ELF-1 (cell line): ENCODE measurements around the gene FGGY.
"Not testable (repeated sequence)": the region's sequence is repeated elsewhere in the genome, so short reads cannot be mapped to it uniquely, and the experiment has no call there.

Experiments used
- DNase-seq: peaks from one replicate; pipeline ENCODE4 v3.0.0-alpha.2; 2016; ENCODE audit warnings: low read depth, low spot score

FGGY gene

GRCh38 chr1:59701376-59701775 is 404.5 kb downstream of the FGGY start:
- no peak for DNase-seq

GRCh38 chr1:59703226-59703917 is 406.5 kb downstream of the FGGY start:
- no peak for DNase-seq

- DNase-seq: no peak
Measured at GRCh38 chr1:59703918-59704378, 407.1 kb downstream of the FGGY start.

GRCh38 chr1:59704716-59705115 is 407.8 kb downstream of the FGGY start:
- DNase-seq: no peak

GRCh38 chr1:59705466-59706302 is 408.8 kb downstream of the FGGY start:
- no peak for DNase-seq

- DNase-seq: no peak
Measured at GRCh38 chr1:59706303-59706599, 409.4 kb downstream of the FGGY start.

GRCh38 chr1:59707178-59707791 is 410.4 kb downstream of the FGGY start:
- no peak for DNase-seq

- DNase-seq: no peak
Measured at GRCh38 chr1:59709333-59709732, 412.4 kb downstream of the FGGY start.

- DNase-seq: not testable (repeated sequence)
Measured at GRCh38 chr1:59710920-59711319, 414.0 kb downstream of the FGGY start.

- no peak for DNase-seq
Measured at GRCh38 chr1:59714219-59714618, 417.3 kb downstream of the FGGY start.

- no peak for DNase-seq
Measured at GRCh38 chr1:59714966-59715365, 418.1 kb downstream of the FGGY start.

- no peak for DNase-seq
Measured at GRCh38 chr1:59716832-59717231, 419.9 kb downstream of the FGGY start.

GRCh38 chr1:59718064-59718988 is 421.4 kb downstream of the FGGY start:
- DNase-seq: no peak

GRCh38 chr1:59718989-59719360 is 422.1 kb downstream of the FGGY start:
- no peak for DNase-seq

- DNase-seq: no peak
Measured at GRCh38 chr1:59720326-59721115, 423.6 kb downstream of the FGGY start.

GRCh38 chr1:59730302-59730701 is 433.4 kb downstream of the FGGY start:
- no peak for DNase-seq

GRCh38 chr1:59730759-59731478 is 434.0 kb downstream of the FGGY start:
- peak; percentile 40 for DNase-seq

GRCh38 chr1:59731591-59731990 is 434.7 kb downstream of the FGGY start:
- no peak for DNase-seq

GRCh38 chr1:59732214-59732955 is 435.5 kb downstream of the FGGY start:
- no peak for DNase-seq
